ENCODE results near the gene SPRED1.

DNA sequence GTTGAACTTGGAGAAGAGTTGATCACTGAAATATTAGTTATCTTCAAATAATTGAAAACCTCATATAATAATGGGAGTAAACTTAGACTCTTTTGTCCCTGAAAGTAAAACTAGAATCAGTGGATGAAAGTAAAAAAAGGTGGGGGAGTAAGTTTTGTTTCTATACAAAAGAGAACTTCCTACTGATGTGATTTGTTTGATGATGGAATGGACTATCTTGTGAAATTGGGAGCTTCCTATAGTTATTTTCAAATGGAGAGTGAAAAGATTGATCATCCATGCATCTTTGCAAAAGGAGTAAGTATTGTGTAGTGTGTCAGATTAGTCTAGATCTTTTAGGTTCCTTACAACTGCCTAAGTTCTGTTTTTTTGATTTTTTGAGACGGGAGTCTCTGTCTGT is 28.4 kb downstream of the SPRED1 start:
- TF ChIP-seq, protein P1, sequence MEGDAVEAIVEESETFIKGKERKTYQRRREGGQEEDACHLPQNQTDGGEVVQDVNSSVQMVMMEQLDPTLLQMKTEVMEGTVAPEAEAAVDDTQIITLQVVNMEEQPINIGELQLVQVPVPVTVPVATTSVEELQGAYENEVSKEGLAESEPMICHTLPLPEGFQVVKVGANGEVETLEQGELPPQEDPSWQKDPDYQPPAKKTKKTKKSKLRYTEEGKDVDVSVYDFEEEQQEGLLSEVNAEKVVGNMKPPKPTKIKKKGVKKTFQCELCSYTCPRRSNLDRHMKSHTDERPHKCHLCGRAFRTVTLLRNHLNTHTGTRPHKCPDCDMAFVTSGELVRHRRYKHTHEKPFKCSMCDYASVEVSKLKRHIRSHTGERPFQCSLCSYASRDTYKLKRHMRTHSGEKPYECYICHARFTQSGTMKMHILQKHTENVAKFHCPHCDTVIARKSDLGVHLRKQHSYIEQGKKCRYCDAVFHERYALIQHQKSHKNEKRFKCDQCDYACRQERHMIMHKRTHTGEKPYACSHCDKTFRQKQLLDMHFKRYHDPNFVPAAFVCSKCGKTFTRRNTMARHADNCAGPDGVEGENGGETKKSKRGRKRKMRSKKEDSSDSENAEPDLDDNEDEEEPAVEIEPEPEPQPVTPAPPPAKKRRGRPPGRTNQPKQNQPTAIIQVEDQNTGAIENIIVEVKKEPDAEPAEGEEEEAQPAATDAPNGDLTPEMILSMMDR (IDR thresholded peaks at IDR 0.05) = no peak
- no peak for TF ChIP-seq EZH2 (IDR thresholded peaks at IDR 0.05; ENCODE audit: borderline replicate concordance, insufficient read depth, low read depth, low read length, poor library complexity, severe bottlenecking)
